Esophagus squamous epithelium (tissue), 5 donors: ENCODE results near the gene BMERB1. TPM values are rescaled to one million over a fixed set of nuclear protein-coding genes. Genes with fewer than 3 reads are reported as not detected.
"Not testable (repeated sequence)": the region's sequence is repeated elsewhere in the genome, so short reads cannot be mapped to it uniquely, and the experiment has no call there.

Experiments
- DNase-seq: peaks from one replicate; lab custom pipeline; 2025; lab: John Stamatoyannopoulos, UW
- H3K27ac ChIP-seq, 4 donors: fragments of 200-600 bp; sonication (generic); one replicate each; pipeline ENCODE4 v1.5.1; 2016 to 2019; ENCODE audit warnings: mild to moderate bottlenecking in 1 of 4
- H3K27me3 ChIP-seq, 4 donors: fragments of 200-600 bp; sonication (generic); 1 replicate in 3 of 4; 2 replicates in 1 of 4; pipeline versions ENCODE4 v1.5.1 to v1.6.0; 2017 to 2021; ENCODE audit warnings: antibody characterized with exemption in 1 of 4
- H3K36me3 ChIP-seq, 3 donors: fragments of 200-600 bp; sonication (generic); one replicate each; pipeline ENCODE4 v1.5.1; 2016 to 2019
- H3K4me1 ChIP-seq, 3 donors: fragments of 200-600 bp; sonication (generic); one replicate each; pipeline ENCODE4 v1.5.1; 2017 to 2019
- H3K4me3 ChIP-seq, 4 donors: fragments of 200-600 bp; sonication (generic); 1 replicate in 3 of 4; 2 replicates in 1 of 4; pipeline ENCODE4 v1.5.1; 2016 to 2019; ENCODE audit warnings: mild to moderate bottlenecking in 2 of 4, moderate library complexity in 1 of 4
- H3K9me3 ChIP-seq, 3 donors: fragments of 200-600 bp; sonication (generic); one replicate each; pipeline ENCODE4 v1.5.1; 2016 to 2019
- POLR2A ChIP-seq, 4 donors: fragments of 450-650 bp; IDR thresholded peaks; one replicate each; pipeline ENCODE4 v1.6.1; 2017; ENCODE audit warnings: antibody characterized with exemption in 4 of 4, mild to moderate bottlenecking in 4 of 4, moderate library complexity in 3 of 4
- WGBS, 2 donors: methylation state at CpG; one replicate each; pipeline ENCODE4 v1.1.5; 2018; 5-methylcytosine and 5-hydroxymethylcytosine counted together
- intact Hi-C: fragments of 100-400 bp; cut with DNase I; formaldehyde crosslinking; loops from one replicate; pipeline ENCODE4 v1.15.0; 2022
- total RNA-seq, 4 donors: library from RNA; depleted of rRNA; stranded (reverse); fragments of >200 nt; gene quantifications; one replicate each; pipeline ENCODE4 v1.1.0, GENCODE V29; 2016
- TF ChIP-seq, protein P1 (sequence below), 6 experiments: fragments of 450-650 bp in 4 of 6; fragments of 200-600 bp in 2 of 6; sonication (generic) in 2 of 6; IDR thresholded peaks; one replicate each; pipeline ENCODE4 v1.5.1; 2016 to 2019; ENCODE audit warnings: antibody characterized with exemption in 6 of 6, mild to moderate bottlenecking in 4 of 6, moderate library complexity in 4 of 6
- donor health status: DM: yes; HTN: yes; CAD: no.

BMERB1 gene
- total RNA-seq, 4 donors from 2014 or later: 3.4 to 38.1 (median 14.9) TPM

GRCh38 chr16:15404792-15405191 lies 29.6 kb upstream of the BMERB1 start:
- 20 to 44% methylated on average over 4 of the region's 4 CpGs for WGBS, 2 donors
- DNase-seq: no peak
- peak overlapping the region in 2 of 4 donors; percentile 10 to 67 for H3K27ac ChIP-seq

DNA sequence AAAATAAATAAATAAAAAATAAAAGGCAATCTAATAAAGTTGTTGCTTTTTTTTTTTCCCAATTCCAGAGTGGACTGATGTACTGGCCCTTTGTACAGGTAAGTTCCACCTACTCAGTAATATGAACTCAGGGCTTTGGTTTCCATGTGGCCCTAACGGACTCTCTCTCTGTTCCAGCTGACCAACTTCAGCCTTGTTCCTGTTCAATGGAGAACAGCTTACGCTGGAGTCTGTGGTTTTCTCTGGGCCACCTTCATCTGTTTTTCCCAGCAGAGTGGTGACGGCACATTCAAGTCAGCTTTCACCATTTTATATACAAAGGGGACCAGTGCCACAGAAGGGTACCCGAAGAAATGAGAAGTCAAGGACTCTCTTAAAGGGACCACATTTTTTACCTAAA lies 26.6 kb upstream of the BMERB1 start:
- DNase-seq, H3K36me3 ChIP-seq, H3K9me3 ChIP-seq, H3K27me3 ChIP-seq, H3K4me1 ChIP-seq, H3K27ac ChIP-seq, H3K4me3 ChIP-seq, intact Hi-C loops: not testable (repeated sequence)
- 77 to 84% methylated on average over 4 of the region's 4 CpGs for WGBS, 2 donors

More at GRCh38 chr16:15404792-15405191, 29.6 kb upstream of the BMERB1 start:
- Histone ChIP-seq H3K9me3 (no peaks in the 10 kb centered on the region), H3K4me3 (no peak overlapping the region), H3K27me3 (no peaks in the 10 kb centered on the region), H3K4me1 (peaks cover 0 to 9% (median 7%) of the 10 kb centered on the region in 3 donors), H3K36me3 (peaks cover 0 to 15% (median 0%) of the 10 kb centered on the region in 3 donors)
- intact Hi-C loops: no loop called here
- TF ChIP-seq POLR2A (IDR thresholded peaks at IDR 0.05): no peak
- TF ChIP-seq, protein P1, sequence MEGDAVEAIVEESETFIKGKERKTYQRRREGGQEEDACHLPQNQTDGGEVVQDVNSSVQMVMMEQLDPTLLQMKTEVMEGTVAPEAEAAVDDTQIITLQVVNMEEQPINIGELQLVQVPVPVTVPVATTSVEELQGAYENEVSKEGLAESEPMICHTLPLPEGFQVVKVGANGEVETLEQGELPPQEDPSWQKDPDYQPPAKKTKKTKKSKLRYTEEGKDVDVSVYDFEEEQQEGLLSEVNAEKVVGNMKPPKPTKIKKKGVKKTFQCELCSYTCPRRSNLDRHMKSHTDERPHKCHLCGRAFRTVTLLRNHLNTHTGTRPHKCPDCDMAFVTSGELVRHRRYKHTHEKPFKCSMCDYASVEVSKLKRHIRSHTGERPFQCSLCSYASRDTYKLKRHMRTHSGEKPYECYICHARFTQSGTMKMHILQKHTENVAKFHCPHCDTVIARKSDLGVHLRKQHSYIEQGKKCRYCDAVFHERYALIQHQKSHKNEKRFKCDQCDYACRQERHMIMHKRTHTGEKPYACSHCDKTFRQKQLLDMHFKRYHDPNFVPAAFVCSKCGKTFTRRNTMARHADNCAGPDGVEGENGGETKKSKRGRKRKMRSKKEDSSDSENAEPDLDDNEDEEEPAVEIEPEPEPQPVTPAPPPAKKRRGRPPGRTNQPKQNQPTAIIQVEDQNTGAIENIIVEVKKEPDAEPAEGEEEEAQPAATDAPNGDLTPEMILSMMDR (IDR thresholded peaks at IDR 0.05): no peak

DNA sequence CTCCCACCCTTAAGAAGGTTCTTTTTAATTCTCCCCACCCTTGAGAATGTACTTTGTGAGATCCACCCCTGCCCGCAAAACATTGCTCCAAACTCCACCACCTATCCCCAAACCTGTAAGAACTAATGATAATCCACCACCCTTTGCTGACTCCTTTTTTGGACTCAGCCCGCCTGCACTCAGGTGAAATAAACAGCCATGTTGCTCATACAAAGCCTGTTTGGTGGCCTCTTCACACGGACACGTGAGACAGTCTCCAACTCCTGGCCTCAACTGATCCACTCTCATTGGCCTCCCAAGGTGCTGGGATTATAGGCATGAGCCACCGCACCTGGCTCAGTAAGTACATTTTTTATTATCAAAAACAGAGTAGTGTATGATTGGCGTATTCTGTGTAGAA lies 24.9 kb upstream of the BMERB1 start:
- H3K27me3 ChIP-seq, H3K27ac ChIP-seq, intact Hi-C loops, H3K4me3 ChIP-seq, H3K9me3 ChIP-seq, H3K36me3 ChIP-seq, DNase-seq, H3K4me1 ChIP-seq: not testable (repeated sequence)
- WGBS, 2 donors: 89 to 91% methylated on average over 6 of the region's 6 CpGs

DNA sequence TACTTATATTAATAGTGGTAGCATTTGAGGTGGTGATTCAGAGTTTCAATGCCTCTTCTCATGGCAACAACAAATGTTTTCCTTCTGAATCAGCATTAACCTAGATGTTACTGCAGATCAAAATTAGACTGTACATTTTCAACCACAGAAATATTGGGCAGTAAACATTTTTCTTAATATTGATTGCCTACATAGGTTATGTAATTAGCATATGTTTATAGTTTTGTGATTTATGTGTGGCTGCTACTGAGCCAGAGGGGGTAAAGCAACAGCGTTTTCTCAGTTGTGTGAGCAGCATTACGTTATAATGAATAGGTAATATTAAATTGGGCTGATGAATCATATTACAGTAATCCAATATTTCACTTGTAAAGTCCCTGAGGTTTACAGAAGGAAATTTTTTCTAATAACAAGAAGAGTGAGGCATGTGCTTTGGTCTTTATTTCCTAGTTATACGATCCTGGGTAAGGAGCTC lies 18.8 kb upstream of the BMERB1 start:
- Histone ChIP-seq H3K27ac (no peak overlapping the region), H3K9me3 (no peaks in the 10 kb centered on the region), H3K36me3 (no peaks in the 10 kb centered on the region), H3K27me3 (no peaks in the 10 kb centered on the region), H3K4me3 (no peak overlapping the region), H3K4me1 (no peaks in the 10 kb centered on the region)
- DNase-seq: no peak
- intact Hi-C loops: no loop called here
- TF ChIP-seq, protein P1 (IDR thresholded peaks at IDR 0.05): no peak
- TF ChIP-seq POLR2A (IDR thresholded peaks at IDR 0.05): no peak
- WGBS, 2 donors: 28 to 30% methylated on average over 3 of the region's 3 CpGs

DNA sequence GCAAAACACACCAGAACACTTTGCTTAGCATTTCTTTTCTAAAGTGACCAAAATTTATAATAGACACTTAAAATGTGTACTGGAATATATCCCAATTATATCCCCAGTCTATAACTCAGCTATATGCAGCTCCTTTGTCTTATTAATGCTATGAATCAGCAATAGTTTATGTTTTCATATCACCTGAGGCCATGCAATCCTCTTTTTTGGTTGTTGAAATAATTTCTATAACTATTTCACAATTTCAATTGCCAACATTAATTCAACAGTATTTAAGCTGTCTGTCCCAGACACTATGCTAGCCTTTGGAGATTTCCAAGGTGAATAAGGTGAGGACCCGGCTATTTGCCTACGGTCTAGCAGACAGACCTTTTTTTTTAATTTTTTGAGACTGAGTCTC lies 17.2 kb upstream of the BMERB1 start:
- no peak for DNase-seq
- Histone ChIP-seq H3K9me3 (no peaks in the 10 kb centered on the region), H3K27me3 (no peaks in the 10 kb centered on the region), H3K4me3 (no peak overlapping the region), H3K27ac (no peak overlapping the region), H3K4me1 (no peaks in the 10 kb centered on the region), H3K36me3 (no peaks in the 10 kb centered on the region)
- WGBS, 2 donors: 78 to 84% methylated on average over 2 of the region's 2 CpGs
- intact Hi-C loops: no loop called here
- TF ChIP-seq, protein P1 (IDR thresholded peaks at IDR 0.05): no peak
- no peak for TF ChIP-seq POLR2A (IDR thresholded peaks at IDR 0.05)

DNA sequence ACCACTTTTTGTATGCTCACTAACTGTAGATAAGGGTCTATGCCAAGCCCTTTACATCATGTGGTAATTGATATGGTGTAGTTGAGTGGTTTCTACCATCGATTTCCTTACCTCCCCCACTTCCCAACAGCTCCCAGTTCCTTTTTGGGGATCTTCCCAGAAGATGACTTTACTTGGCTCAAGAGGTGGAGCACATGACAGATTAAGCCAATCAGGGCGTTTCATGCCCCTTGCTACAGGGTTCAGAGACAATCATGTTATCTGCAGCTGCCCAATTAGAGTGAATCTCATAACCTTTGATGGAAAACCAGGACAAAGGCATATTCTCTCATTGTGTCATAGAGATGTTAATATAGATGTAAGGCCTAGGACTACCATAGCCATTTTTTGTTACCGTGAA lies 16.2 kb upstream of the BMERB1 start:
- Histone ChIP-seq H3K27ac (no peak overlapping the region), H3K36me3 (no peaks in the 10 kb centered on the region), H3K4me3 (no peak overlapping the region), H3K4me1 (no peaks in the 10 kb centered on the region), H3K27me3 (no peaks in the 10 kb centered on the region), H3K9me3 (no peaks in the 10 kb centered on the region)
- TF ChIP-seq, protein P1 (IDR thresholded peaks at IDR 0.05): no peak
- TF ChIP-seq POLR2A (IDR thresholded peaks at IDR 0.05): no peak
- 71 to 78% methylated on average over 3 of the region's 3 CpGs for WGBS, 2 donors
- intact Hi-C loops: no loop called here
- no peak for DNase-seq

DNA sequence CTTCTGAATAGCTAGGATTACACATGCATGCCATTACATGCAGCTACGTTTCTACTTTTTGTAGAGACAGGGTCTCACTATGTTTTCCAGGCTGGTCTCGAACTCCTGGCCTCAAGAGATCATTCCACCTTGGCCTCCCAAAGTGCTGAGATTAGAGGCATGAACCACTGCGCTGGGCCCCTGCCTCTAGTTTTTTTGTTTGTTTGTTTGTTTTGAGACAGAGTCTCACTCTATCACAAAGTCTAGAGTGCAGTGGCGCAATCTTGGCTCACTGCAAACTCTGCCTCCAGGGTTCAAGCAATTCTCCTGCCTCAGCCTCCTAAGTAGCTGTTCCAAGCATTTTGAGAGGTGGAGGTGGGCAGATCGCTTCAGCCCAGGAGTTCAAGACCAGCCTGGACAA lies 12.7 kb upstream of the BMERB1 start:
- not testable (repeated sequence) for H3K36me3 ChIP-seq, H3K9me3 ChIP-seq, H3K4me3 ChIP-seq, H3K27me3 ChIP-seq, DNase-seq, H3K4me1 ChIP-seq, H3K27ac ChIP-seq
- WGBS, 2 donors: 65 to 67% methylated on average over 3 to 5 of the region's 5 CpGs
- intact Hi-C loops: loop anchor here (10.0 kb wide), 1 partner anchor 73 kb away; no protein-coding TSS in a partner anchor
